ENCODE data around the gene PAX5.

- TF ChIP-seq CTCF (IDR thresholded peaks at IDR 0.05) (no peak), EP300 (IDR thresholded peaks at IDR 0.05) (no peak)
Measured at GRCh38 chr9:36796671-36797419, 237.2 kb downstream of the PAX5 start.
